HUDEP-2 (cell line): ENCODE data around the gene GOLGA8B.
A peak's percentile ranks its signal among the peaks of the same experiment; 100 is the strongest.
"Not testable (repeated sequence)": the region's sequence is repeated elsewhere in the genome, so short reads cannot be mapped to it uniquely, and the experiment has no call there.

Experiments used
- DNase-seq, 76 experiments: peaks; one replicate each; lab custom pipeline; 2025; ENCODE audit not compliant: unreplicated experiment in 76 of 76; lab: John Stamatoyannopoulos, UW

GOLGA8B gene

GRCh38 chr15:34567174-34567573, 16.3 kb downstream of the GOLGA8B start:
- DNase-seq = not testable (repeated sequence)

DNA sequence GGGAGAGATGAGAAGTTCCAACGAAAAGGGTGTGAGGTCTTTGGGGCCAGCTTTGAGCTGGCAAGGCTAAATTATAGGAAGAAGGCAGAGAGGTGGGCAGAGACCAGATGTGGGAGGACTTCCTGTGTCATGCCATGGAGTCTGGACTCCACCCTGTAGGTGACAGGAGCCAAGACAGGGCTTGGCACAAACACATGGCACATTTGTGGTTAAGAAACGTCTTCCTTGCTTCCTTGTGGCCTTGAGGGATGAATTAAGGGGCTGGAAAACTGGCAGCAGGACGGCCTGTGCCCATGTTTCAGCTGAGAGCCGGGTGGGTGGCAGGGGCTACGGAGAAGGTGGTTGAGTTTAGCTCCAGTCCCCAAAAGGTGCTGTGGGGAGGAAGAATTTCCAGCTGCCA, 18.7 kb downstream of the GOLGA8B start:
- DNase-seq = peak in 5 of 76 experiments; percentile 2 to 25 (median 16)

DNA sequence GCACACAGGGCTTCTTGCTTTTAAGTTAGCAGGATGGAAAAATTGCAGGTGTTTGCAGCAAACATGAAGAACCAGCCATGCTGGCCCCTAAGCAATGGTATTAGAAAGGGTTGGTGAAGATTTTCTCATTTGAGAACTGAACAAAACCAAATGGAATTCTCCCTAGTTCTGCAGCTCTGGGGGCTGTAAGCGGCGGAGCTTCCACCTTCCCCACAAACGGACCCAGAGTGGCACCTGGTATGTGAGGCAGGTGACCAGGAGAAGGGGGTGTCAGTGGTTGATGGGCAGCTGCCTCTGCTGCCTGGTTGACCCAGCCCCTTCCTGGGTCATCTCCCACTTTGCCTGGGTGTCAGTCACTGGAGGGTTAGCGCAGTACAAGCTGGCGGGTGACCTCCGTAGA, 22.6 kb downstream of the GOLGA8B start:
- not testable (repeated sequence) for DNase-seq

DNA sequence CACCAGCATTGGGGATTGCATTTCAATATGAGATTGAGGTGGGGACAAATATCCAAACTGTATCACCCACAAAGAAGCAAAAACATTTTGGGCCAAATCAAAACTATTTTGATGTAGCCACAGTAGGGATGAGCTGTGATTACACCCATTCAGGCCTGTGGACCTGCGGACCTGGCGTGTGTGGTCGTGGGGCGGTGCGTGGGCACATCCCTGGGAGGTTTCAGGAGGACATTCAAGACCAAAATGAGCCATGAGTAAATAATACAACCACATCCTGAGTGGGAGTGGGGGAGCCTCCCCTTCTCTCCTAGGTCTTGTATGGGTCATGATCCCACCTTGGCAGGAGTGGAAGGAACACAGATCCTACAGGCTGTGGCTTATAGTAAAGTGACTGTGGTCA, 23.7 kb downstream of the GOLGA8B start:
- DNase-seq = not testable (repeated sequence)

GRCh38 chr15:34555162-34555561, 28.3 kb downstream of the GOLGA8B start:
- not testable (repeated sequence) for DNase-seq

- not testable (repeated sequence) for DNase-seq
Observed at GRCh38 chr15:34554716-34555115, 28.7 kb downstream of the GOLGA8B start.

- DNase-seq = not testable (repeated sequence)
Observed at GRCh38 chr15:34554126-34554525, 29.3 kb downstream of the GOLGA8B start.

DNA sequence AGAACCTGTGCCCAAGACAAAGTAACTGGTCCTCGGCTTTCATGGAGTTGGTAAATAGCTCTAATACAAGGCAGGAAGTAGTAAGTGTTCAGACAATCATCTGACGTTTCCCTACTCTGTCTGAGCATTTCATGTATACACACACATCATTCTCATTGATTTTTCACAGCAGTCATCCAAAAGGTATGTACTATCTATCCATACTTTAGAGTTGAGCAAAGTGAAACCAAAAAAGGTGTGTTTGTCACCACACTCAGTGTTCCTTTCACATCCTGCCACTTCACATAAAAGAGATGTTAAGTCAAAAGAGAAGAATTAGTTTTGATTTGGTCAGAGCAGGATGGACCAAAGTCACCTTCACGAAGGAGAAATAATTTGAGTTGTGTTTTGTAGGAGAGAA, 33.3 kb downstream of the GOLGA8B start:
- not testable (repeated sequence) for DNase-seq

DNA sequence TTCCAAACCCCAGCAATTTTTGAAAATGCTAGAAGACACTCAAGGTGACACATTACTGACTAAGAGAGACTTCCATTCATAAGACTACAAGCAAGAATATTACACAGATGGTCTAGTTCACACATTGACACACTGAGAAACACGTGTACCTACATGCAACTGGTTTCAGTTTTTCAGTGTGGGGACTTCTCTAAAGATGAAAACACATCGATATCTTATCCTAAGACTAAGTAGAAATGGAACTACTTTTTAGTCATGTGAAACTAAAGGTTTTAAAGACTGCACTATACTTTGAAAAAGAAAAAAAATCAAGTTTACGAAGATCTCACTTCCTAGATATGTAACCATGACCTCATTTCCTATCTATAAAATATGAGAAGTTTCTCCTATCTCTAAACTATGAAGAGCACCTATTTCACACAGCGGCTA, 34.1 kb downstream of the GOLGA8B start:
- DNase-seq = not testable (repeated sequence)

DNA sequence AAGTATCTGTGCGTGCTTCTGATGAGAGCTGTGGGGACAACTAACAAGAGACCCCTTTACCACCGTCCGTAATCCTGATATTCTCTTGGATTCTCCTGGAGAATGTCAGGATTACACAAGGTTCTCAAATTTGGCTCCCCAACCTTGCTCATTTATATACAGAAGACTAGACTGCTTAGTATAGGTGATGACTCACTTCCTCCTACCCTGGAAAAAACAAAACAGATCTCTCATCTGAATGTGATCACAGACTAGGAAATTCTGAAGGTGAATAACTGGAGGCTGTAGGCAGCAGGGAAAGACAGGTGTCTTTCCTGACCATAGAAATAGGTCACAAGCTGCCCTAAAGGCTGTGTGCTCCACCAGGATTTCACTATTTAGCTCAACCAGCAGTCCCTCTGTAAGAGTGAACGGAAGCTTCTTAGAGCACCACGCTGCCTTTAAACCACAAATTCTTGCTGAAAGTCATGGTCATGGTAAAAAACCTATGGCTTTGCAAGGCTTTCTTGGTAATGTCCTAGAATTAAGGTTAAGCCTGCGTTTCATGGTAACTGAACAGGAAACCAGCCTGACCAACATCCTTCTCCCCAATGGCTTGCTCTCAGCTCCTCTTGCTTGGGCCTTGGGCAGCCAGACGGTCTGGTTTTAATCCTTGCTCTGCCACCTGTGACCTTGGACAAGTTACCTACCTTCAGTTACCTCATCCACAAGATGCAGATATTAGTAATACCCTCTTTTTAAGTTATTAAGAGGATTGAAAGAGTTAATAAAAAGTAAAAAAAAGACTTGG, 39.4 kb downstream of the GOLGA8B start:
- not testable (repeated sequence) for DNase-seq

GRCh38 chr15:34535857-34536256, 47.6 kb downstream of the GOLGA8B start:
- DNase-seq = not testable (repeated sequence)
